ENCODE results near the gene WDFY2. TPM values are rescaled to one million over a fixed set of nuclear protein-coding genes. Genes with fewer than 3 reads are reported as not detected.

Gene WDFY2
- total and polyA plus RNA-seq, 2 of the 8 experiments (the other 6 are each of a cell fraction or from before 2014, with no cell fraction given), result 13.9 to 29.0 TPM

DNA sequence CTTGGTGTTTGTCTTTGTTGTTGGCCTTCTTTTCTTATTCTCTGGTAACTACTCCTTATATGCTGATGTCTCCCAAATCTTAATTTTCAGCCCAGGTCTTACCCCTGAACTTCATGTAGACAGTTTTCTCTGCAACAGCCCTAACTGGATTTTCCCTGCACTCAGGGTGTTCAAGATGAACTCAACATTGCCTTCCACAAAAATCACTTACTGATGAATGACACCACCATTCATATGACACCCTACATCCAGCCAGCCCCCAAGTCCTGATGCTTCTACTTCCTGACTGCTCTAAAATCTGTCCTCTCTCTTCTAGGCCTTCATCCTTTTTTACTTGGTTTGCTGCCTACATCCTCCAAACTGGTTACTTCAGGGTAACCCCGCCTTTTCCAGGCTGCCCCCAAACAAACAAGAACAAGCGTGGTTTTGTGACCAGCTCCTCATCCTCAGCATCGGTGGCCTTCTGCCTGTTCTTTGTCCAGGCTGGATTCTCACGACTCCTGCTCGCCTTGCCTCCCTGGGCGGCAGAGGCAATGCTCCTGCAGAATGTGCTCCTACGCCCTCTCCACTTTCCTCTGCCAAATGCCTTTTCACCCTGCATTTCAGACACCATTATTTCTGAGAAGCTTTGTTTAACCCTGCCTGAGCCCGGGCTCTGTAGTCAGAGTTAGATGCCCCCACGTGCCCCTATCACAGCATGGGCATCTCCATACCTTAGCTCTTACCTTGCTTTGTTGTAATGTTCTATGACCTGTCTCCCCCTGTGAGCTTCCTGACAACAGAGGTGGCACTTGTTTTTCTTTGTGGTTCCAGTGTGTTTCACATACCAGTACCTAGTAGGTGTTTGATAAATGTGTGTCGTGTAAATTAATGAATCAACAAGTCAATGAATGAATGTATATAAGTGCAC is 61.8 kb downstream of the WDFY2 start (continued):
- TF ChIP-seq YY1 (IDR thresholded peaks at IDR 0.05; ENCODE audit: low read depth, low read length), result peak; percentile 77
- TF ChIP-seq GTF2F1 (IDR thresholded peaks at IDR 0.05; ENCODE audit: borderline replicate concordance, low read depth, low read length), result no peak
- TF ChIP-seq, protein P1, sequence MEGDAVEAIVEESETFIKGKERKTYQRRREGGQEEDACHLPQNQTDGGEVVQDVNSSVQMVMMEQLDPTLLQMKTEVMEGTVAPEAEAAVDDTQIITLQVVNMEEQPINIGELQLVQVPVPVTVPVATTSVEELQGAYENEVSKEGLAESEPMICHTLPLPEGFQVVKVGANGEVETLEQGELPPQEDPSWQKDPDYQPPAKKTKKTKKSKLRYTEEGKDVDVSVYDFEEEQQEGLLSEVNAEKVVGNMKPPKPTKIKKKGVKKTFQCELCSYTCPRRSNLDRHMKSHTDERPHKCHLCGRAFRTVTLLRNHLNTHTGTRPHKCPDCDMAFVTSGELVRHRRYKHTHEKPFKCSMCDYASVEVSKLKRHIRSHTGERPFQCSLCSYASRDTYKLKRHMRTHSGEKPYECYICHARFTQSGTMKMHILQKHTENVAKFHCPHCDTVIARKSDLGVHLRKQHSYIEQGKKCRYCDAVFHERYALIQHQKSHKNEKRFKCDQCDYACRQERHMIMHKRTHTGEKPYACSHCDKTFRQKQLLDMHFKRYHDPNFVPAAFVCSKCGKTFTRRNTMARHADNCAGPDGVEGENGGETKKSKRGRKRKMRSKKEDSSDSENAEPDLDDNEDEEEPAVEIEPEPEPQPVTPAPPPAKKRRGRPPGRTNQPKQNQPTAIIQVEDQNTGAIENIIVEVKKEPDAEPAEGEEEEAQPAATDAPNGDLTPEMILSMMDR (IDR thresholded peaks at IDR 0.05; ENCODE audit: control extremely low read depth in 1 of 3, insufficient read depth in 1 of 3, low read depth in 1 of 3, low read length in 3 of 3), result no peak
- TF ChIP-seq GABPA (IDR thresholded peaks at IDR 0.05; ENCODE audit: borderline replicate concordance, insufficient read depth, low read length), result no peak
- 0 out of 4 replicates have a peak, but pooled peaks of 1 of the 2 experiments have one; percentile 63 for TF ChIP-seq HDAC2 (IDR thresholded peaks at IDR 0.05; ENCODE audit: borderline replicate concordance in 1 of 2, low read depth in 2 of 2, low read length in 2 of 2)
- no peak for TF ChIP-seq RBBP5 (IDR thresholded peaks at IDR 0.05; ENCODE audit: borderline replicate concordance, low read depth, low read length)
- TF ChIP-seq, protein P2, sequence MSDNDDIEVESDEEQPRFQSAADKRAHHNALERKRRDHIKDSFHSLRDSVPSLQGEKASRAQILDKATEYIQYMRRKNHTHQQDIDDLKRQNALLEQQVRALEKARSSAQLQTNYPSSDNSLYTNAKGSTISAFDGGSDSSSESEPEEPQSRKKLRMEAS (IDR thresholded peaks at IDR 0.05), result peak; percentile 64; the same call in 1 of the 2 replicates

Measured in H1 (cell line).